Stomach (tissue), 4 donors: ENCODE results near the gene CAVIN2.

Experiments used
- EP300 ChIP-seq: sonication (generic); formaldehyde crosslinking; IDR thresholded peaks from one replicate; pipeline ENCODE4 v1.6.1; 2017; ENCODE audit warnings: antibody characterized with exemption
- POLR2A ChIP-seq, 4 donors: fragments of 450-650 bp; IDR thresholded peaks; one replicate each; pipeline ENCODE4 v1.6.1; 2016; ENCODE audit warnings: antibody characterized with exemption in 4 of 4, control low read depth in 2 of 4, mild to moderate bottlenecking in 1 of 4, moderate library complexity in 1 of 4
- POLR2AphosphoS5 ChIP-seq, 3 donors: sonication (generic); formaldehyde crosslinking; IDR thresholded peaks; one replicate each; pipeline ENCODE4 v1.6.1; 2016; ENCODE audit warnings: antibody characterized with exemption in 3 of 3
- TF ChIP-seq, protein P1 (sequence below), 7 experiments: fragments of 450-650 bp in 4 of 7; fragments of 200-600 bp in 3 of 7; sonication (generic) in 3 of 7; IDR thresholded peaks; one replicate each; pipeline ENCODE4 v1.5.1; 2016 to 2019; ENCODE audit warnings: antibody characterized with exemption in 7 of 7, control low read depth in 2 of 7, mild to moderate bottlenecking in 1 of 7

DNA sequence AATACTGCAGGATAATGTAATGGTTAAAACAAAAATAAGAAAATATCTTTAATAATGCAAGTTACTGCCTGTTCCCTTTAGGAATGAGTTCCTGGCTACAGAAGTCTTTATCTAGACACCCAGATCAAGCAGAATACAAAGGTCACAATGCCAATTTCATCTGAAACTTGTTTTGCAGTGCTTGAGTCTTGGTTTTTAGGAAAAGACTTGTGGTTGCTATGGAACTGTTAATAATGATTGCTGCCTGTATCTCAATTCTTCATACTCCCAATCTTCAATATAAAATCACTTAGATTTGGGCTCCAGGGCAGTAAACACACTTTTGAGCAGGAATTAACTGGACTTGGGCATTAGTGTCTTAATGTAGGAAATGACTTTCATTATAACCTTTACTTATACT lies 14.2 kb downstream of the CAVIN2 start:
- TF ChIP-seq POLR2A (IDR thresholded peaks at IDR 0.05), result no peak
- TF ChIP-seq EP300, result no peak
- TF ChIP-seq, protein P1, sequence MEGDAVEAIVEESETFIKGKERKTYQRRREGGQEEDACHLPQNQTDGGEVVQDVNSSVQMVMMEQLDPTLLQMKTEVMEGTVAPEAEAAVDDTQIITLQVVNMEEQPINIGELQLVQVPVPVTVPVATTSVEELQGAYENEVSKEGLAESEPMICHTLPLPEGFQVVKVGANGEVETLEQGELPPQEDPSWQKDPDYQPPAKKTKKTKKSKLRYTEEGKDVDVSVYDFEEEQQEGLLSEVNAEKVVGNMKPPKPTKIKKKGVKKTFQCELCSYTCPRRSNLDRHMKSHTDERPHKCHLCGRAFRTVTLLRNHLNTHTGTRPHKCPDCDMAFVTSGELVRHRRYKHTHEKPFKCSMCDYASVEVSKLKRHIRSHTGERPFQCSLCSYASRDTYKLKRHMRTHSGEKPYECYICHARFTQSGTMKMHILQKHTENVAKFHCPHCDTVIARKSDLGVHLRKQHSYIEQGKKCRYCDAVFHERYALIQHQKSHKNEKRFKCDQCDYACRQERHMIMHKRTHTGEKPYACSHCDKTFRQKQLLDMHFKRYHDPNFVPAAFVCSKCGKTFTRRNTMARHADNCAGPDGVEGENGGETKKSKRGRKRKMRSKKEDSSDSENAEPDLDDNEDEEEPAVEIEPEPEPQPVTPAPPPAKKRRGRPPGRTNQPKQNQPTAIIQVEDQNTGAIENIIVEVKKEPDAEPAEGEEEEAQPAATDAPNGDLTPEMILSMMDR (IDR thresholded peaks at IDR 0.05), result no peak
- no peak for TF ChIP-seq POLR2AphosphoS5 (IDR thresholded peaks at IDR 0.05)
